HepG2 (cell line): ENCODE data around the gene TEX19. TPM values are rescaled to one million over a fixed set of nuclear protein-coding genes. Genes with fewer than 3 reads are reported as not detected.

Experiments
- DNMT3B ChIP-seq: conservative IDR thresholded peaks from 2 replicates; pipeline ENCODE4 v1.6.1; 2016; ENCODE audit warnings: missing biosample characterization, control low read depth
- FOSL2 ChIP-seq: sonication (generic); formaldehyde crosslinking; IDR thresholded peaks from 2 replicates; pipeline ENCODE4 v1.4.0; 2020; ENCODE audit warnings: missing genetic modification reagents
- GFI1 ChIP-seq: sonication (generic); formaldehyde crosslinking; IDR thresholded peaks from 2 replicates; pipeline ENCODE4 v1.5.0; 2020; ENCODE audit warnings: missing genetic modification reagents, mild to moderate bottlenecking, borderline replicate concordance
- HMGA1 ChIP-seq: sonication (generic); formaldehyde crosslinking; conservative IDR thresholded peaks from 2 replicates; pipeline ENCODE4 v1.4.0; 2020; ENCODE audit warnings: missing genetic modification reagents
- HOXA3 ChIP-seq: sonication (generic); formaldehyde crosslinking; IDR thresholded peaks from 2 replicates; pipeline ENCODE4 v1.5.0; 2020; ENCODE audit warnings: missing genetic modification reagents
- JUND ChIP-seq: sonication (generic); formaldehyde crosslinking; IDR thresholded peaks from 2 replicates; pipeline ENCODE4 v1.8.0; 2022; ENCODE audit warnings: mild to moderate bottlenecking, missing genetic modification reagents
- NCOA2 ChIP-seq: sonication (generic); formaldehyde crosslinking; IDR thresholded peaks from 2 replicates; pipeline ENCODE4 v1.8.0; 2022; ENCODE audit warnings: inconsistent platforms
- RFXAP ChIP-seq: sonication (generic); formaldehyde crosslinking; IDR thresholded peaks from 2 replicates; pipeline ENCODE4 v1.4.0; 2020; ENCODE audit warnings: missing genetic modification reagents, borderline replicate concordance
- RORA ChIP-seq: sonication (generic); formaldehyde crosslinking; IDR thresholded peaks from 2 replicates; pipeline ENCODE4 v1.5.0; 2020; ENCODE audit warnings: mild to moderate bottlenecking, missing genetic modification reagents, moderate library complexity
- RXRA ChIP-seq: sonication (generic); formaldehyde crosslinking; IDR thresholded peaks from 2 replicates; pipeline ENCODE4 v1.5.1; 2020; ENCODE audit warnings: missing genetic modification reagents
- SAFB2 ChIP-seq: sonication (generic); formaldehyde crosslinking; IDR thresholded peaks from 2 replicates; pipeline ENCODE4 v1.5.1; 2020; ENCODE audit warnings: missing genetic modification reagents, low read depth, mild to moderate bottlenecking, borderline replicate concordance
- SRSF1 ChIP-seq: fragments of 200-400 bp; formaldehyde crosslinking; optimal IDR thresholded peaks from 2 replicates; pipeline ENCODE3; 2017; ENCODE audit warnings: mild to moderate bottlenecking, low read depth, low read length, moderate library complexity
- ZBTB21 ChIP-seq: sonication (generic); formaldehyde crosslinking; IDR thresholded peaks from 2 replicates; pipeline ENCODE4 v1.4.0; 2020; ENCODE audit warnings: missing genetic modification reagents
- ZBTB7B ChIP-seq: sonication (generic); formaldehyde crosslinking; IDR thresholded peaks from 2 replicates; pipeline ENCODE4 v1.4.0; 2020; ENCODE audit warnings: missing genetic modification reagents
- ZNF225 ChIP-seq: sonication (generic); formaldehyde crosslinking; IDR thresholded peaks from 2 replicates; pipeline ENCODE4 v1.4.0; 2020; ENCODE audit warnings: mild to moderate bottlenecking, missing genetic modification reagents
- ZNF484 ChIP-seq: sonication (generic); formaldehyde crosslinking; IDR thresholded peaks from 2 replicates; pipeline ENCODE4 v1.5.1; 2020; ENCODE audit warnings: mild to moderate bottlenecking, low read depth, missing genetic modification reagents, borderline replicate concordance
- ZNF549 ChIP-seq: sonication (generic); formaldehyde crosslinking; IDR thresholded peaks from 2 replicates; pipeline ENCODE4 v1.5.0; 2020; ENCODE audit warnings: missing genetic modification reagents
- ZNF558 ChIP-seq: sonication (generic); formaldehyde crosslinking; IDR thresholded peaks from 2 replicates; pipeline ENCODE4 v1.9.0; 2022; ENCODE audit warnings: mild to moderate bottlenecking, missing genetic modification reagents, borderline replicate concordance
- ZNF605 ChIP-seq: sonication (generic); formaldehyde crosslinking; IDR thresholded peaks from 2 replicates; pipeline ENCODE4 v1.8.0; 2022; ENCODE audit warnings: mild to moderate bottlenecking, missing genetic modification reagents
- ZNF761 ChIP-seq: sonication (generic); formaldehyde crosslinking; conservative IDR thresholded peaks from 2 replicates; pipeline ENCODE4 v1.4.0; 2020; ENCODE audit warnings: mild to moderate bottlenecking, missing genetic modification reagents
- ZNF839 ChIP-seq: sonication (generic); formaldehyde crosslinking; IDR thresholded peaks from 2 replicates; pipeline ENCODE4 v1.4.0; 2020; ENCODE audit warnings: missing genetic modification reagents, mild to moderate bottlenecking, borderline replicate concordance
- polyA plus RNA-seq, 8 experiments: library from polyadenylated mRNA; depleted of rRNA in 3 of 8; stranded (reverse) in 7 of 8; unstranded in 1 of 8; fragments of >200 nt; fragmentation: Illumina TruSeq in 4 of 8; extraction: Trizol in 4 of 8; gene quantifications; 2 replicates each; pipeline versions ENCODE4 v1.2.1 to v1.2.3, GENCODE V29; 2011 to 2016; ENCODE audit warnings: low read depth in 4 of 8, missing spikeins in 1 of 8, mixed read lengths in 1 of 8; ENCODE audit not compliant: insufficient read depth in 1 of 8
- total RNA-seq, 5 experiments: library from RNA; depleted of rRNA; stranded (reverse); fragments of >200 nt; fragmentation: Illumina TruSeq; extraction: Trizol; gene quantifications; 2 replicates each; pipeline ENCODE4 v1.2.3, GENCODE V29; 2016; ENCODE audit warnings: low read depth in 1 of 5
- TF ChIP-seq, protein P1 (sequence below): sonication (generic); formaldehyde crosslinking; IDR thresholded peaks from 2 replicates; pipeline ENCODE4 v1.4.0; 2020; ENCODE audit warnings: missing genetic modification reagents
- TF ChIP-seq, protein P2 (sequence below): sonication (generic); formaldehyde crosslinking; IDR thresholded peaks from 2 replicates; pipeline ENCODE4 v1.8.1; 2022; ENCODE audit warnings: mild to moderate bottlenecking, missing genetic modification reagents
- TF ChIP-seq, protein P3 (sequence below): sonication (generic); formaldehyde crosslinking; IDR thresholded peaks from 2 replicates; pipeline ENCODE4 v1.4.0; 2020; ENCODE audit warnings: missing genetic modification reagents
- TF ChIP-seq, protein P4 (sequence below): sonication (generic); formaldehyde crosslinking; IDR thresholded peaks from 2 replicates; pipeline ENCODE4 v1.4.0; 2020; ENCODE audit warnings: missing genetic modification reagents
- TF ChIP-seq, protein P5 (sequence below): sonication (generic); formaldehyde crosslinking; IDR thresholded peaks from 2 replicates; pipeline ENCODE4 v1.8.1; 2023; ENCODE audit warnings: mild to moderate bottlenecking, missing genetic modification reagents

Gene TEX19
- total and polyA plus RNA-seq, 2 of the 13 experiments (the other 11 are each of a cell fraction or from before 2014, with no cell fraction given) = 1.3 to 6.0 TPM

DNA sequence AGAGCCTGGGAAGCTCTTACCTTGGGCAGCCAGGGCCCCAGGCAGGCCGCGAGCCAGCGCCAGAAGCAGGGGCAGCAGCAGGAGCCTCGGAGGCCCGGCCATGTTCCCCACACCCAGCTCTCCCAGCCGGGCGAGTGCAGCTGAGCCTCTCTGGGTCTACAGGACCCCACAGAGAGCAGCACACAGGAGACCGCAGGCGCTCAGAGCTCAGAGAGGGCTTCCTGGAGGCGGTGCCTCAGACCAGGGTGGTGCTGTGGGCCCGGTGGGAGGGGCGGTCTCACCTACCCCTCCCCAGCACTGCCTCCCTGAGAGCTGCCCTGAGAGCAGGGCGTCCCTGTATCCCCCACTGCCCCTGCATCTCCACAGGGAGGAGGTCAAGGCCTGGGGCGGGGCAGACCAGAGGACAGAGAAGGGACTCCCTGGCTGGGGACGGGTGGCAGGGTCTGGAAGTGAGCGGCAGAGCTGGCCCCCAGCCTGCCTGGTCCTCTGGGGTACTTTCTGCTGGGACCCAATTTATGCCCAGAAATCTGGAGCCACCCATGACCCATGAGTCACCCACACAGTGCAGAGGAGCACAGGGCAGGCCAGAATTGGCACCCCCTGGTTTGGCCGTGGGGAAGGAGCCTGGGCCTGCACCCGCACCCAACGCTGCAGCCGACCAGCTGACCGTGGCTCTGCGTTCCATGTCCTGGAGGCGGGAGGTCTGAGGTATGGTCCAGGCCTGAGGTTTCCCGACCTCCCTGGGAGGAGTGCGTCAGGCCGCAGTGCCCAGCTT lies 41.5 kb upstream of the TEX19 start, which contains the start of gene CD7 (continued):
- TF ChIP-seq ZNF225 (CRISPR knock-in tag) (no peak; the same call in 1 of the 2 replicates), FOSL2 (no peak; the same call in 1 of the 2 replicates), GFI1 (peak; percentile 48; the same call in 1 of the 2 replicates), SRSF1 (no peak), DNMT3B (CRISPR knock-in tag) (no peak), RFXAP (CRISPR knock-in tag) (peak; percentile 35; the same call in 1 of the 2 replicates), NCOA2 (CRISPR knock-in tag) (peak; percentile 9; the same call in 1 of the 2 replicates), ZNF761 (0 out of 2 replicates have a peak, but pooled peaks have one; percentile 31), HMGA1 (CRISPR knock-in tag) (no peak), JUND (CRISPR knock-in tag) (no peak), ZNF839 (CRISPR knock-in tag) (no peak), ZBTB7B (CRISPR knock-in tag) (peak; percentile 92), ZNF558 (CRISPR knock-in tag) (peak; percentile 57; the same call in 1 of the 2 replicates), ZNF484 (0 out of 2 replicates have a peak, but pooled peaks have one; percentile 41), RORA (CRISPR knock-in tag) (no peak), ZBTB21 (CRISPR knock-in tag) (no peak), SAFB2 (CRISPR knock-in tag) (peak; percentile 41; the same call in 1 of the 2 replicates), RXRA (peak; percentile 73), HOXA3 (peak; percentile 80), ZNF549 (CRISPR knock-in tag) (no peak; the same call in 1 of the 2 replicates), ZNF605 (CRISPR knock-in tag) (peak; percentile 73)
- TF ChIP-seq, protein P1, sequence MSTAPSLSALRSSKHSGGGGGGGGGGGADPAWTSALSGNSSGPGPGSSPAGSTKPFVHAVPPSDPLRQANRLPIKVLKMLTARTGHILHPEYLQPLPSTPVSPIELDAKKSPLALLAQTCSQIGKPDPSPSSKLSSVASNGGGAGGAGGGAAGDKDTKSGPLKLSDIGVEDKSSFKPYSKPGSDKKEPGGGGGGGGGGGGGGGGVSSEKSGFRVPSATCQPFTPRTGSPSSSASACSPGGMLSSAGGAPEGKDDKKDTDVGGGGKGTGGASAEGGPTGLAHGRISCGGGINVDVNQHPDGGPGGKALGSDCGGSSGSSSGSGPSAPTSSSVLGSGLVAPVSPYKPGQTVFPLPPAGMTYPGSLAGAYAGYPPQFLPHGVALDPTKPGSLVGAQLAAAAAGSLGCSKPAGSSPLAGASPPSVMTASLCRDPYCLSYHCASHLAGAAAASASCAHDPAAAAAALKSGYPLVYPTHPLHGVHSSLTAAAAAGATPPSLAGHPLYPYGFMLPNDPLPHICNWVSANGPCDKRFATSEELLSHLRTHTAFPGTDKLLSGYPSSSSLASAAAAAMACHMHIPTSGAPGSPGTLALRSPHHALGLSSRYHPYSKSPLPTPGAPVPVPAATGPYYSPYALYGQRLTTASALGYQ (CRISPR knock-in tag) = no peak
- TF ChIP-seq, protein P2, sequence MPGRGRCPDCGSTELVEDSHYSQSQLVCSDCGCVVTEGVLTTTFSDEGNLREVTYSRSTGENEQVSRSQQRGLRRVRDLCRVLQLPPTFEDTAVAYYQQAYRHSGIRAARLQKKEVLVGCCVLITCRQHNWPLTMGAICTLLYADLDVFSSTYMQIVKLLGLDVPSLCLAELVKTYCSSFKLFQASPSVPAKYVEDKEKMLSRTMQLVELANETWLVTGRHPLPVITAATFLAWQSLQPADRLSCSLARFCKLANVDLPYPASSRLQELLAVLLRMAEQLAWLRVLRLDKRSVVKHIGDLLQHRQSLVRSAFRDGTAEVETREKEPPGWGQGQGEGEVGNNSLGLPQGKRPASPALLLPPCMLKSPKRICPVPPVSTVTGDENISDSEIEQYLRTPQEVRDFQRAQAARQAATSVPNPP (CRISPR knock-in tag) = no peak
- TF ChIP-seq, protein P3, sequence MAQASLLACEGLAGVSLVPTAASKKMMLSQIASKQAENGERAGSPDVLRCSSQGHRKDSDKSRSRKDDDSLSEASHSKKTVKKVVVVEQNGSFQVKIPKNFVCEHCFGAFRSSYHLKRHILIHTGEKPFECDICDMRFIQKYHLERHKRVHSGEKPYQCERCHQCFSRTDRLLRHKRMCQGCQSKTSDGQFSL (CRISPR knock-in tag) = peak; percentile 91; the same call in 1 of the 2 replicates
- TF ChIP-seq, protein P4, sequence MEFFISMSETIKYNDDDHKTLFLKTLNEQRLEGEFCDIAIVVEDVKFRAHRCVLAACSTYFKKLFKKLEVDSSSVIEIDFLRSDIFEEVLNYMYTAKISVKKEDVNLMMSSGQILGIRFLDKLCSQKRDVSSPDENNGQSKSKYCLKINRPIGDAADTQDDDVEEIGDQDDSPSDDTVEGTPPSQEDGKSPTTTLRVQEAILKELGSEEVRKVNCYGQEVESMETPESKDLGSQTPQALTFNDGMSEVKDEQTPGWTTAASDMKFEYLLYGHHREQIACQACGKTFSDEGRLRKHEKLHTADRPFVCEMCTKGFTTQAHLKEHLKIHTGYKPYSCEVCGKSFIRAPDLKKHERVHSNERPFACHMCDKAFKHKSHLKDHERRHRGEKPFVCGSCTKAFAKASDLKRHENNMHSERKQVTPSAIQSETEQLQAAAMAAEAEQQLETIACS (CRISPR knock-in tag) = no peak
- TF ChIP-seq, protein P5, sequence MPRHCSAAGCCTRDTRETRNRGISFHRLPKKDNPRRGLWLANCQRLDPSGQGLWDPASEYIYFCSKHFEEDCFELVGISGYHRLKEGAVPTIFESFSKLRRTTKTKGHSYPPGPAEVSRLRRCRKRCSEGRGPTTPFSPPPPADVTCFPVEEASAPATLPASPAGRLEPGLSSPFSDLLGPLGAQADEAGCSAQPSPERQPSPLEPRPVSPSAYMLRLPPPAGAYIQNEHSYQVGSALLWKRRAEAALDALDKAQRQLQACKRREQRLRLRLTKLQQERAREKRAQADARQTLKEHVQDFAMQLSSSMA (CRISPR knock-in tag) = 0 out of 2 replicates have a peak, but pooled peaks have one; percentile 21
